GM20000 (cell line): ENCODE data around the gene NMRAL1.

Source experiments
- DNase-seq: peaks from one replicate; pipeline ENCODE4 v3.0.0; 2012; ENCODE audit warnings: low spot score
- TF ChIP-seq, protein P1 (sequence below): IDR thresholded peaks from 2 replicates; pipeline ENCODE4 v1.5.1; 2012; ENCODE audit warnings: mild to moderate bottlenecking, control low read depth; ENCODE audit errors: extremely low read depth, missing control alignments

Gene NMRAL1

DNA sequence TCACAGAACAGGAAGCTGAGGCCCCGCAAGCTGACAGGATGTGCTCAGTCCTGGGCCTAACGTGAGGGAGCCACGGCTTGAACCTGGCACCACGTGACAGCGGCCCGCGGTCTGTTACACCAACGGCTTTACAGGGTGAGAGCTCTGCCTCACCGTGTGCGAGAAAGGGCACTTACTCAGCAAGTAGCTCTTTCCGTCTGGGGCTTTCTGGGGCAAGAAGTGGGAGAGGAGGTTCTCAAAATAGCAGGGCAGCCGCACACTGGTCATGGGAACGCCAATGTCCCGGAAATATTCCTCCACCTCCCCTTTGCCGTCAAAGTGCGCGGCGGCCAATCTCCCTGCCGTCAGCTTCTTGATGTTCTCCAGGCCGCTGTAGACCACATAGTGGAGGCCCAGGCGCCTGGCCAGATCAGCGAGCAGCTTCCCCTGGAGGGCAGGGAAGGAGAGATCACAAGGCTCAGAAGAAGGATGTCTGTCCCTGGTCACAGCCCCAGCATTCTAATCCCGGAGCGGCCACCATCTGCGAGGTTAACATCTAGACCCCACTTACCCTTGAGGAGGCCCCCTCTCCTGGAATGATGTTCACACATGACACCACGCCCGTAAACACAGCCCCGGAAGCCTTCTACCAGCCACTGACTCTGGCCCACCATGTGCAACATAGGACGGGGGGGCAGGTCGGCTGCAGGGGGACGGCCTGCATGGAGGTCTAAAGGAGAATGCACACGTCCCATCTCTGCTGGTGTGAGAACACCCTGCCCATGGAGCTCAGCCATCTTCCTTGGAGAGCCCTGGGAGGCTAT, 8.2 kb downstream of the NMRAL1 start:
- TF ChIP-seq, protein P1, sequence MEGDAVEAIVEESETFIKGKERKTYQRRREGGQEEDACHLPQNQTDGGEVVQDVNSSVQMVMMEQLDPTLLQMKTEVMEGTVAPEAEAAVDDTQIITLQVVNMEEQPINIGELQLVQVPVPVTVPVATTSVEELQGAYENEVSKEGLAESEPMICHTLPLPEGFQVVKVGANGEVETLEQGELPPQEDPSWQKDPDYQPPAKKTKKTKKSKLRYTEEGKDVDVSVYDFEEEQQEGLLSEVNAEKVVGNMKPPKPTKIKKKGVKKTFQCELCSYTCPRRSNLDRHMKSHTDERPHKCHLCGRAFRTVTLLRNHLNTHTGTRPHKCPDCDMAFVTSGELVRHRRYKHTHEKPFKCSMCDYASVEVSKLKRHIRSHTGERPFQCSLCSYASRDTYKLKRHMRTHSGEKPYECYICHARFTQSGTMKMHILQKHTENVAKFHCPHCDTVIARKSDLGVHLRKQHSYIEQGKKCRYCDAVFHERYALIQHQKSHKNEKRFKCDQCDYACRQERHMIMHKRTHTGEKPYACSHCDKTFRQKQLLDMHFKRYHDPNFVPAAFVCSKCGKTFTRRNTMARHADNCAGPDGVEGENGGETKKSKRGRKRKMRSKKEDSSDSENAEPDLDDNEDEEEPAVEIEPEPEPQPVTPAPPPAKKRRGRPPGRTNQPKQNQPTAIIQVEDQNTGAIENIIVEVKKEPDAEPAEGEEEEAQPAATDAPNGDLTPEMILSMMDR = no peak
- no peak for DNase-seq

DNA sequence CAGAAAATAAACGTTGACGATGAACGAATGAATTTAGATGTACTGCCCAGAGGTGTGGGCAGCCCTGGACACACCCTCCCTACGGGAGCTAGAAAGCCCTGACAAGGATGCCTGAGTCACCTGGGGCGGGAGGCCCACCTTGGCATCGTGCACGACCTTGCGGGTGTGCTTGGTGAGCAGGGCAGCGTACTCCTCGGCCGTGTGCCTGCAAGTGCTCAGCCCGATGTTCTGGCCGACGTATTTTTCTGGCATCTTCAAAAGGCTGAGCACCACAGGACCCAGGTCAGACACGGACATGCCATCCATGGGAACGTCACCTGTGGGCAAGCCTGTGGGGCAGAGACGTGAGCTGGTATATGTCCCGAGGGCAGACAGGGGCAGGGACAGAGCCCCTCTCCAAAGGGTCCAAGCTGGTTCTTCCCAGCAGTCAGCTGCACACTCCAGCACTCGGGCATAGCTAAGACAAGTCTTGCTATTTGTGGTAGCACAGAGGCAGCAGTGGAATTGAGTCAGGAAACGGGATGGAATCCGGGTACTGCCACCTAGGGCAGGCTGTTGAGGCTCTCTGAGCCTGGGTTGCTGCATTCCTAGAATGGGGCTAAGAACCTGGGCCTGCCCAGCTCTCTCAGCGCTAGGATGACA, 10.8 kb downstream of the NMRAL1 start:
- TF ChIP-seq, protein P1 = no peak
- DNase-seq = no peak

DNA sequence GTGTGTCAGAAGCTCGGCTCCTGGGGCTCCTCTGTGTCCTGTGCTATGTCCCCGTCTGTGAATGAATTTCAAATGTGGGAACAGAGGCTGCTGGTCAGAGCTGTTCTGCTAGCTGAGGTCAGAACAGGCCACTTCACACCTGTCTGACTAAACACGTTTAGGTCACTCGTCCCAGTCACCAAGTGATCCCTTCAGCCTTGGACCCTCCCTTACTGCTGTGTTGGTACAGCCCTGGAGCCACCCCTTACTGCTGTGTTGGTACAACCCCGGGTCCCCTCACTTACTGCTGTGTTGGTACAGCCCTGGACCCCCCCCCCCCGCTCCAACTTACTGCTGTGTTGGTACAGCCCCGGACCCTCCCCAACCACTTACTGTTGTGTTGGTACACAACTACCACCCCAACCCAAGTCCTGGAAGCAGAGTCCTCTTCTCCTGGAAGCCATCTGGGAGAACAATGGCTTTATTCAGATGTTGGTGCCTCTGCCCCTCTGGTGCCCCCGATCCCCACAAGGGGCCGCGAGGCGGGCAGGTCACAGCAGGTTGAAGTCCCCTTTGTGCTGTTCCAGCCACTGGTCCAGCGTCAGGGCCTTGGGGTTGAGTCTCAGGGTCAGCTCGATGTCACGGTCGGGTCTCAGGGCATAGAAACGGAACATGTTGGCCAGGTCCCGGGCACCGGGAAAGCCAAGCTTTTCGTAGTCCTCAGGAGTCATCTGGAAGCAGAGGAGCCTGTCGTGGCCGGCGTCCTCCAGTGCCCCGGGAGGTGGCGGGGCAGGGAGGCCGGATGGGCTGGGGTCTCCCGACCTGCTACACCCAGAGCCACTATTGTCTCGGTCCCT, 13.0 kb downstream of the NMRAL1 start:
- TF ChIP-seq, protein P1 = no peak
- DNase-seq = no peak

DNA sequence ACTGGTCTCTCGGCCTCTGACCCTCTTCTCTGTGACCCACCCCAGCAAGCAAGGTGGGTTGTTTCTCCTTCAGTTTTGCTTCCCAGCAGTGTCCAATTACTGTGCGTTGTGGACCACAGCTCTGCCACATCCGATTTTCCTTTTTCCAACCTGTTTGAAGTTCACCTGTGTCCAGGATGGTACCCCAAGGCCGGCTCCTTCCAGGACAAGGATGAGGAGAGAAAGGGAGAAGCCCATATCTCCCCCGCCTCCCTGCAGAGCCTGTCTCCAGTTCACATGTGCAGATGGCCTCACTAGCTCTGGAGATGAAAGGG, 13.5 kb downstream of the NMRAL1 start:
- TF ChIP-seq, protein P1 = no peak
- DNase-seq = no peak

DNA sequence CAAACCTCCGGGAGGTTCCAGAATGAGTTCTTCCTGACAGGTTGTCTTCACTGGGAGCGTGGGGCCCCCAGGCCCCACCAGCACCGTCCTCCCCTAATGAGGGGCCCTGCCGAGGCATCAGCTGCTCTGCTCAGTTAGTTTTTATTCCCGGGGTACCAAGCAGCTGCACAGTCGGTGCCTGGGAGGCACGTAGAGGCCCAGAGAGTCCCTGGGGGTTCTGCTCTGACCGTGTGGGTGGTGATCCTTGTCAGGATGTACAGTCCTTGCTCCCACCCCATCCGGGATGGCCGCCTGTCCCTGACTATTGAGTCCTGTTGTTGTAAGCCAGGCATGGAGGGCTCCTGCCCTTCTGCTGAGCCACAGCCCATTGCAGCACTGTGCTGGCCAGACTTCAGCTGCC, 18.5 kb downstream of the NMRAL1 start:
- TF ChIP-seq, protein P1 = no peak
- no peak for DNase-seq

DNA sequence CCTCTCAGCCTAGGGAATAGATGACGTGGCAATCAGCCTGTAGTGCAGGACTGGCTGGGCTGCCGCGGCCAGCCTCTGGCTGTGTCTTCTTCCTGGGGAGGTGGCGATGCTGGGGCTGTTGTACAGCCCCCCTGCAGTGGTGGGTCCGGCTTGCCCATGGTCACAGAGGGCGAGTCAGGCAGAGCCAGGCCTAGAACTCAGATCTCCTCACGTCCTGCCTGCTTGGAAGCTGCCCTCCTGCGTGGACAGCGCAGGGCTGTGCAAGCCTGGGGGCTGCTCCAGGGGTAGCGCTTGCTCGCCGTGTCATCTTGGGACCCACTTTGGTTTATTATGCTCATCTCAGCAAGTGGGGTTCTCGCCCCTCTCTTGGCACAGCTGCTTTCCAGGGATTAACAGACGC, 19.3 kb downstream of the NMRAL1 start:
- DNase-seq = no peak
- TF ChIP-seq, protein P1 = no peak

DNA sequence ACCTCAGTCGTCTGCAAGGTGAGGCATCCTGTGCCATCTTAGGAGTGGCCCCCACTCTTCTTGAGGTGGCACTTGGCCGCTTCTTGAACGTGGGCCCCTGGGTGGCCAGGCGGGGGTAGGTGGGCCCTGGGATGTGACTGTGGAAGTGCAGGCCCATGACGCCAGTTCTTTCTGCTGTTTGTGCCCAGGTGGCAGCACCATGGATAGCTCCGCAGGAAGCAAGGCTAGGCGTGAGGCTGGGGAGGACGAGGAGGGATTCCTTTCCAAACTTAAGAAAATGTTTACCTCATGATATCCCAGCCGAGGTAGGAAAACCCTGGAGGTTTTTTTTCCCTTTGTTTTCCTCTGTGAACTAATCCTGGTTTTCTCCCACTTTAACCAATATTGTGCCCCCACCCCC, 19.8 kb downstream of the NMRAL1 start:
- DNase-seq = no peak
- TF ChIP-seq, protein P1 = no peak
